Glutamatergic neuron (in vitro differentiated cells): ENCODE data around the gene LMO7. TPM values are rescaled to one million over a fixed set of nuclear protein-coding genes. Genes with fewer than 3 reads are reported as not detected.

Source experiments
- DNase-seq: peaks from one replicate; pipeline ENCODE4 v3.0.0; 2022
- H3K27ac Mint-ChIP-seq: one replicate; pipeline ENCODE4 v1.8.0; 2020; ENCODE audit warnings: mild to moderate bottlenecking, mixed read lengths, inconsistent platforms; ENCODE audit not compliant: unreplicated experiment
- H3K27me3 Mint-ChIP-seq: one replicate; pipeline ENCODE4 v1.8.0; 2020; ENCODE audit warnings: mild to moderate bottlenecking, moderate library complexity, mixed read lengths, inconsistent platforms; ENCODE audit not compliant: unreplicated experiment
- H3K36me3 Mint-ChIP-seq: one replicate; pipeline ENCODE4 v1.8.0; 2020; ENCODE audit warnings: mild to moderate bottlenecking, mixed read lengths, inconsistent platforms; ENCODE audit not compliant: unreplicated experiment
- H3K4me1 Mint-ChIP-seq: one replicate; pipeline ENCODE4 v1.8.0; 2020; ENCODE audit warnings: mild to moderate bottlenecking, low read depth, mixed read lengths, inconsistent platforms; ENCODE audit not compliant: unreplicated experiment
- H3K4me3 Mint-ChIP-seq: one replicate; pipeline ENCODE4 v1.8.0; 2020; ENCODE audit warnings: mild to moderate bottlenecking, mixed read lengths, inconsistent platforms; ENCODE audit not compliant: unreplicated experiment
- H3K9me3 Mint-ChIP-seq: one replicate; pipeline ENCODE4 v1.8.0; 2020; ENCODE audit warnings: mild to moderate bottlenecking, moderate library complexity, mixed read lengths, inconsistent platforms; ENCODE audit not compliant: unreplicated experiment
- total RNA-seq: library from RNA; stranded (reverse); fragmentation: NEBNext Ultra II Directional; extraction: Animal tissue kit (Norgen Biotek cat#: 25700); gene quantifications from one replicate; pipeline ENCODE4 v1.2.1, GENCODE V29; 2021; ENCODE audit not compliant: unreplicated experiment
- TF ChIP-seq, protein P1 (sequence below): fragments of 200-600 bp; sonication (generic); IDR thresholded peaks from one replicate; pipeline ENCODE4 v1.5.0; 2021; ENCODE audit not compliant: partially characterized antibody, unreplicated experiment

Gene LMO7
- total RNA-seq, 1 donor from 2014 or later: 5.0 TPM

GRCh38 chr13:75652726-75653125 lies 16.6 kb downstream of the LMO7 start:
- H3K27ac Mint-ChIP-seq: no peak overlapping the region
- DNase-seq: no peak
- no peak overlapping the region for H3K4me3 Mint-ChIP-seq
- TF ChIP-seq, protein P1, sequence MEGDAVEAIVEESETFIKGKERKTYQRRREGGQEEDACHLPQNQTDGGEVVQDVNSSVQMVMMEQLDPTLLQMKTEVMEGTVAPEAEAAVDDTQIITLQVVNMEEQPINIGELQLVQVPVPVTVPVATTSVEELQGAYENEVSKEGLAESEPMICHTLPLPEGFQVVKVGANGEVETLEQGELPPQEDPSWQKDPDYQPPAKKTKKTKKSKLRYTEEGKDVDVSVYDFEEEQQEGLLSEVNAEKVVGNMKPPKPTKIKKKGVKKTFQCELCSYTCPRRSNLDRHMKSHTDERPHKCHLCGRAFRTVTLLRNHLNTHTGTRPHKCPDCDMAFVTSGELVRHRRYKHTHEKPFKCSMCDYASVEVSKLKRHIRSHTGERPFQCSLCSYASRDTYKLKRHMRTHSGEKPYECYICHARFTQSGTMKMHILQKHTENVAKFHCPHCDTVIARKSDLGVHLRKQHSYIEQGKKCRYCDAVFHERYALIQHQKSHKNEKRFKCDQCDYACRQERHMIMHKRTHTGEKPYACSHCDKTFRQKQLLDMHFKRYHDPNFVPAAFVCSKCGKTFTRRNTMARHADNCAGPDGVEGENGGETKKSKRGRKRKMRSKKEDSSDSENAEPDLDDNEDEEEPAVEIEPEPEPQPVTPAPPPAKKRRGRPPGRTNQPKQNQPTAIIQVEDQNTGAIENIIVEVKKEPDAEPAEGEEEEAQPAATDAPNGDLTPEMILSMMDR: no peak
- no peaks in the 10 kb centered on the region for H3K27me3 Mint-ChIP-seq
- H3K4me1 Mint-ChIP-seq: no peaks in the 10 kb centered on the region
- H3K9me3 Mint-ChIP-seq: peaks cover 3% of the 10 kb centered on the region
- H3K36me3 Mint-ChIP-seq: no peaks in the 10 kb centered on the region

GRCh38 chr13:75656425-75656989 lies 20.4 kb downstream of the LMO7 start:
- H3K27me3 Mint-ChIP-seq: no peaks in the 10 kb centered on the region

GRCh38 chr13:75657111-75657510 lies 21.0 kb downstream of the LMO7 start:
- TF ChIP-seq, protein P1: no peak
- Mint-ChIP-seq H3K9me3 (peaks cover 2% of the 10 kb centered on the region), H3K27ac (no peak overlapping the region), H3K4me1 (no peaks in the 10 kb centered on the region), H3K27me3 (no peaks in the 10 kb centered on the region), H3K4me3 (no peak overlapping the region), H3K36me3 (no peaks in the 10 kb centered on the region)
- no peak for DNase-seq

More at GRCh38 chr13:75656425-75656989, 20.4 kb downstream of the LMO7 start:
- no peak for DNase-seq
- H3K9me3 Mint-ChIP-seq: peaks cover 2% of the 10 kb centered on the region
- TF ChIP-seq, protein P1: no peak
- H3K4me3 Mint-ChIP-seq: no peak overlapping the region
- H3K4me1 Mint-ChIP-seq: no peaks in the 10 kb centered on the region
- H3K36me3 Mint-ChIP-seq: no peaks in the 10 kb centered on the region
- H3K27ac Mint-ChIP-seq: no peak overlapping the region

DNA sequence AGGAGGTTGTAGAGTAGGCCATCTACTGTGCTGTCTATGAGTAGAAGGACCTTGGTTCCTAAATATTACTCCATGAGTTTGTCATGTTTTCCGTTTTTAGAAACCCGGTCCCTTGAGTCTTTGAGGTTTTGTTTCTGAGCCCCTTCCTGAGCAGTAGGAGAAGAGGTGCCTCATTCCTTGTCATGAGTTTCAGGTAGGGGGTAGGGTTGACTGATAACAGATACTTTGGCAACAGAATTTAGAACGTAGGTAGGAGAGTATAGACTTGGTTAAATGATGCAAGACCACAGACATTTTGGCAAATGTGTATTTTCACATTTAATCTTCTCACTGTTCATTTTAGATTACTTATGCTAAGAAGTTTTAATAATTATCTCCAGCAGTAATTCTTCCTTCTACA lies 24.6 kb downstream of the LMO7 start:
- TF ChIP-seq, protein P1: no peak
- Mint-ChIP-seq H3K4me3 (no peak overlapping the region), H3K27me3 (no peaks in the 10 kb centered on the region), H3K36me3 (no peaks in the 10 kb centered on the region), H3K9me3 (peaks cover 2% of the 10 kb centered on the region), H3K27ac (no peak overlapping the region), H3K4me1 (no peaks in the 10 kb centered on the region)
- no peak for DNase-seq

DNA sequence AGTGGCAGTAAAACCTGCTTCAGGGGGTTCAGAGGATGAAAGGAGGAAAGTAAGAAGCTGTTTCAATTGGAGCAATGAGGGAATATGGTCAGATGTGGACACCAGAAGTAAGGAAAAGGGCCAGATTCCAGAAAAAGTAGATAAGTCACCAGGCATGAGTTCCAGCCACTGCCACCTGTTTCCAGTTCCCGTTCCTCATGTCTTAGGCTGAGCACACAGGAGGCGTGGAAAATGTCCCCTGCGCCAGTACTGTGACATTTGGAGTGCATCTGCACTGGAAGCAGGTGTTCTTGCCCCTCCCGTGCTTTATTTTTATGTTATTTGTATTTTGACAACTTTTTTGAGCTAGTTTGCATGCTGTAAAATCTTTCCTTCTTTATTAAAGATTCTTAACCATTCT lies 25.3 kb downstream of the LMO7 start:
- Mint-ChIP-seq H3K9me3 (peaks cover 2% of the 10 kb centered on the region), H3K27me3 (no peaks in the 10 kb centered on the region), H3K4me3 (no peak overlapping the region), H3K36me3 (no peaks in the 10 kb centered on the region), H3K27ac (no peak overlapping the region), H3K4me1 (no peaks in the 10 kb centered on the region)
- TF ChIP-seq, protein P1: no peak
- DNase-seq: no peak
